Activated CD8-positive, alpha-beta memory T cell treated with anti-CD3 and anti-CD28 coated beads, Interleukin-2, amount 50 U/mL, for 4 hours (primary cell): ENCODE results near the gene CCDC88B.
"Not testable (repeated sequence)": the region's sequence is repeated elsewhere in the genome, so short reads cannot be mapped to it uniquely, and the experiment has no call there.

Experiments used
- DNase-seq: peaks from one replicate; pipeline ENCODE4 v3.0.0-alpha.2; 2020

CCDC88B gene

DNA sequence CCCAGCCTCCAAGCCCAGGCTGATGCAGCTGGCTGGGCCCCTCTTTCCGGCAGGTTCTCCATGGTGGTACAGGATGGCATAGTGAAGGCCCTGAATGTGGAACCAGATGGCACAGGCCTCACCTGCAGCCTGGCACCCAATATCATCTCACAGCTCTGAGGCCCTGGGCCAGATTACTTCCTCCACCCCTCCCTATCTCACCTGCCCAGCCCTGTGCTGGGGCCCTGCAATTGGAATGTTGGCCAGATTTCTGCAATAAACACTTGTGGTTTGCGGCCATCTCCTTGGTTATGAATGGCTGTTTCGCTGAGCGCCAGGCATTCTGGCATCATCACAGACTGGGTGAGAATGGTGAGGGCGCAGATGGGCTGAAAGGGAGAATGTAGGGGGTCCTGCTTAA lies 18.5 kb upstream of the CCDC88B start:
- DNase-seq, result no peak

DNA sequence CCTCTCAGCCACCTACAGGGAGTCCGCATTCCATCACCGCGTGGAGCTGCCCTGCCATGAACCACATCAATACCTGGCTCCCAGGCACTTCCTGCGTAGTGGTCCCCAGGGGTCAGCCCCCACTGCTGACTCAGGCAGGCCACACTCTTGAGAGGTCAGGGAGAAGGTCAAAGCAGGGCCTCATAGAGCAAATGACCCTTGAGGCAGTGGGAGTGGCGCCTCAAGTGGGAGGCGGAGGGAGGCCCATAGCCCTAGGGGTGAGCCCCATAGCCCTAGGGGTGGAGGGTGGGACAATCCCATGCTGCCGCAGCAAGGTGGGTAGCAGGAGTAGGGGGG lies 17.1 kb upstream of the CCDC88B start:
- DNase-seq, result no peak

GRCh38 chr11:64323373-64323772 lies 16.6 kb upstream of the CCDC88B start:
- no peak for DNase-seq

- DNase-seq, result not testable (repeated sequence)
These were observed 16.0 kb upstream of the CCDC88B start for GRCh38 chr11:64323984-64324383.

DNA sequence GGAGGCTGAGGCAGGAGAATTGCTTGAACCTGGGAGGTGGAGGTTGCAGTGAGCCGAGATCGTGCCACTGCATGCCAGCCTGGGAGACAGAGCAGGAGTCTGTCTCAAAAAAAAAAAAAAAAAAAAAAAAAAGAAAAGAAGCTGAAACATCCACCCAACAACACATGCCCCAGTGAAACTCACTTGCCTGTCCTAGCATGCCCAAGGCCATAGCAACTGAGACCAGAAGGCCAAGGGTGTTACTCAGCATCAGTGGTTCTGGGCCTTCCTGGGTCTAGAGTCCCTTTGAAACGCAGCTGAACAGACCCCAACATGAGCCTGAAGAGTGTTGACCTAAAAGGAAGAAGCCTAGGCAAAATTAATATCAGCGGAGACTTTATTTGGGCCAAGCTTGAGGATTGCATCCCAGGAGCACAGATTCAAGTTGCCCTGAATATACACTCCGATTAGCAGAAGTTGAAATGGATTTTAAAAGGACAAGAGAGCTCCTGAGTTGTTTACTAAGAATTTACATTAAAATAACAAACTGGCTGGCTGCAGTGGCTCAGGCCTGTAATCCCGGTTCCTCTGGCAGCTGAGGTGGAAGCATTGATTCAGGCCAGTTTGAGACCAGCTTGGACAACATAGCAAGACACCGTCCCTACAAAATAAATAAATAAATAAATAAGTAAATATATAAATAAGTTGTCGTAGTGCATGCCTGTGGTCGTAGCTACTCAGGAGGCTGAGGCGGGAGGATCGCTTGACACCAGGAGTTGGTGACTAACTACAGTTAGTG lies 15.1 kb upstream of the CCDC88B start:
- no peak for DNase-seq

- no peak for DNase-seq
These were observed 12.6 kb upstream of the CCDC88B start for GRCh38 chr11:64327375-64327774.

GRCh38 chr11:64327993-64328392 lies 12.0 kb upstream of the CCDC88B start:
- no peak for DNase-seq

- DNase-seq, result no peak
These were observed 9.1 kb upstream of the CCDC88B start for GRCh38 chr11:64330888-64331287.

DNA sequence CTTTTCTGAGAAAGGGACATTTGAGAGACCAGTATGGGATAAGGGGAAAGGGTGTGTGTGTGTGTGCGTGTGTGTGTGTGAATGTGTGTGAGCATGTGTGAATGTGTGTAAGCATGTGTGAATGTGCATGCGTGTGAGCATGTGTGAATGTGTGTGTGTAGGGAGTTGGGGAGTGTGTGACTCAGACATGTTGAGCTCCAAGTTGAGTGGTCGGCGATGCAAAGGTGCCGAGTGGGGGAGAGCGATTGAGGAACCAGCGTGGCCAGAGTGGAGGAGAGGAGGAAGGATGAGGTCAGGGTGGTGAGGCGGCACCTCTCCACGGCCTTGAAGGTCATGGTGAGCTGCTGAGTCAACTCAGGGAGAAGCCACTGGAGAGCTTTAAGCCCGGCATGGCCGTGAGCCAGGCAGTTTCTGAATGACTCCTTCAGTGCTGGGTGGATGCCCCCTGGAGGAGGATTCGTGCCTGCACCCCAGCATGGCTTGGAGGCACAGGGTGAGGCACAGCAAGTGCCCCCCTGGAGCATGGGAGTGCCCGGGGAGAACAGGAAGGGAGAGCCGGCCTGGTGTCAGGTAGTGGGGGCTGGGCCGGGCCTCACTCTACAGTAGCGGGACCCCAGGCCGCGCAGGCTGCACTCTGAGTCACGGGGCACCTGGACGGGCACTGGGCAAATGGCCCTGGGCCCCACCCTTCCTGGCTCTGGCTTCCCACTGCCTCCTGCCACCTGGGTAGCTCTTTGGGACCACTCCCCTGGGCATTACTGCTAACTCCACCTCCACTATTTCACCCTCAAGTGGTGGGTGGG lies 8.2 kb upstream of the CCDC88B start:
- peak; percentile 77 for DNase-seq

- no peak for DNase-seq
These were observed 6.4 kb upstream of the CCDC88B start for GRCh38 chr11:64333556-64333955.

DNA sequence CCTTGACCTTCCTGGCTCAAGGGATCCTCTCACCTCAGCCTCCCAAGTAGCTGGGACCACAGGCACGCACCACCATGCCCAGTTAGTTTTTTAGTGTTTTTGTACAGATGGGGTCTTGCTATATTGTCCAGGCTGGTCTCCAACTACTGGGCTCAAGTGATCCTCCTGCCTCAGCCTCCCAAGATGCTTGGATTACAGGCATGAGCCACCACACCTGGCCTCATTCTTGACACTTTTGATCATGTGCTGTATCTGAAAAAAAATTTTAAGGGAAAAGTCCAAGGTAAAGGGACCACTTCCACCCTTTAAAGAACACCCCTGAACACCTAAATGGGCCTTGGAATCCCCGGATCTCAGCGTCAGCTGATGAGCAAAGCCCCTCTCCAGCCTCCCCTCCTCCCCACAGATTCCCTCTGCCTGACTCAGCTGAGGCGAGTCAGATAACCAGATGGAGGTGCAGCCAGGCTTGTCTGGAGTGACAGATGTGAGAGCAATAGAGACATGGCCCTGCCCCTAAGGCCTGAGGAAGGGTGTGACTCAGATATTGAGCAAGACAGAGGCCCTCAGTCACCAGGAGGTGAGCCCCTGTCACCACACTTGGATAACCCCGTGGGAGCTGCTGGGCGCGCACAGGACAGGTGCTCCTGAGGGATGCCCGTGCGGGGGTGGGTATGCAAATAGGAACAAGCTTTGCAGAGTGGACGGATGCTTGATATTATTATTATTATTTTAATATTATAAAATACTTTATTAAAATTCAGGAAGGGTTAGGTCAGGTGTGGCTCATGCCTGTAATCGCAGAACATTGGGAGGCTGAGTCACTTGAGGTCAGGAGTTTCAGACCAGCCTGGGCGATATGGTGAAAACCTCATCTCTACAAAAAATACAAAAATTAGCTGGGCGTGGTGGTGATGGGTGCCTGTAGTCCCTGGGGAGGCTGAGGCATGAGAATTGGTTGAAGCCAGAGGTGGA lies 5.0 kb upstream of the CCDC88B start:
- DNase-seq, result no peak

DNA sequence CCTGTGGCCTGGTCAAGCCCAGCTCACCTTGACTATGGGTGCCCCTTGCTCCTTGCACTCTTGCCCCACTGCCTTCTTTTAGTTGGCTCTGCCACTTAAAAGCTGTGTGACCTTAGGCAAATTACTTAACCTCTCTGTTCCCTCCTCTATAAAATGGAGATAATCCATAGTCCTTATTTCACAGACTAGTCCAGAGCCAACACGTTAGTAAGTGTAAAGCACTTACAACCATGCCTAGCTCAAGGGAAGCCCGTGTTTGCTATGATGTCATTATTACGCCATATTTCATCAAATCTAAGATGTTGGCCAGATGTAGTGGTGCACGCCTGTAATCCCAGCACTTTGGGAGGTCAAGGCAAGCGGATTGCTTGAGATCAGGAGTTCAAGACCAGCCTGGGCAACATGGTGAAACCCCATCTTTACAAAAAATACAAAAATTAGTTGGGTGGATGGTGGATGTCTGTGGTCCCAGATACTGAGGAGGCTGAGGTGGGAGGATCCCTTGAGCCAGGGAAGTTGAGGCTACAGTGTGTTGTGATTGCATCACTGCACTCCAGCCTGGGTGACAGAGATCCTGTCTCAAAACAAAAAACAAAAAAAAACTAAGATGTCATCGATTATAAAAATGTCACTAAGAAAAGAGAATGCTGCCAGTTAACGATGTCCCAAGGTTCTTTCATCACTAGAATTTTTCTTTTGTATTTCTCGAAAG lies 2.3 kb upstream of the CCDC88B start:
- no peak for DNase-seq

DNA sequence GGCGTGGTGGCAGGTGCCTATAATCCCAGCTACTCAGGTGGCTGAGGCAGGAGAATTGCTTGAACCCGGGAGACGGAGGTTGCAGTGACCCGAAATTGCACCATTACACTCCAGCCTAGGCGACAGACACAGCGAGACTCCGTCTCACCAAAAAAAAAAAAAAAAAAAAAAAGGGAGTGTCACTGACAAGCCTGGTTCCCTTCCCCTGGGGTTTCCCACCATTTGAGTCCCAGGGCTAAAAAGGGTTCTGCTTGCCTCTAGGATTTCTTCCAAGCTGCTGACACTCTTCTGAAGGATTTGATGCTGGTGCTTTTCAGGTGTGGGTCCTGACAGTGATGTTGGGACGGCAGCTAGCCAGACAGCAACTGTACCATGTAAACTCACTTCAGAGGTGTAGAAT lies 1.3 kb upstream of the CCDC88B start:
- DNase-seq, result no peak

- no peak for DNase-seq
These were observed 718 bp upstream of the CCDC88B start for GRCh38 chr11:64339286-64339685.

GRCh38 chr11:64340671-64341335 lies 799 bp downstream of the CCDC88B start:
- peak; percentile 83 for DNase-seq

GRCh38 chr11:64341429-64341828 lies 1.4 kb downstream of the CCDC88B start:
- no peak for DNase-seq

- peak; percentile 89 for DNase-seq
These were observed 2.1 kb downstream of the CCDC88B start for GRCh38 chr11:64341851-64342791.

GRCh38 chr11:64342869-64343745 lies 3.1 kb downstream of the CCDC88B start:
- no peak for DNase-seq

- DNase-seq, result no peak
These were observed 4.0 kb downstream of the CCDC88B start for GRCh38 chr11:64343767-64344559.
